Aorta (tissue), 5 donors: ENCODE data around the gene PCBP3. TPM values are rescaled to one million over a fixed set of nuclear protein-coding genes. Genes with fewer than 3 reads are reported as not detected.
A peak's percentile ranks its signal among the peaks of the same experiment; 100 is the strongest.
"Not testable (repeated sequence)": the region's sequence is repeated elsewhere in the genome, so short reads cannot be mapped to it uniquely, and the experiment has no call there.

Experiments used
- ATAC-seq: fragments of 200-7000 bp; cut with Tn5 transposase; one replicate; pipeline ENCODE4 v1.9.1; 2022; ENCODE audit warnings: moderate library complexity; ENCODE audit not compliant: low FRiP score
- DNase-seq, 2 donors: peaks; one replicate each; pipeline ENCODE4 v3.0.0-alpha.2; 2020
- H3K27ac ChIP-seq, 2 donors: one replicate each; pipeline ENCODE4 v1.5.1; 2013; ENCODE audit warnings: low read length in 2 of 2, mild to moderate bottlenecking in 2 of 2, moderate library complexity in 2 of 2, control low read depth in 1 of 2, inconsistent platforms in 1 of 2, low read depth in 1 of 2
- H3K27me3 ChIP-seq, 2 donors: one replicate each; pipeline ENCODE4 v1.6.1; 2013; ENCODE audit warnings: control low read depth in 1 of 2, low read length in 1 of 2, mild to moderate bottlenecking in 1 of 2, moderate library complexity in 1 of 2; ENCODE audit not compliant: insufficient read depth in 2 of 2, control insufficient read depth in 1 of 2
- H3K36me3 ChIP-seq, 2 donors: one replicate each; pipeline ENCODE4 v1.6.1; 2013; ENCODE audit warnings: control low read depth in 1 of 2, low read length in 1 of 2, mild to moderate bottlenecking in 1 of 2; ENCODE audit not compliant: insufficient read depth in 2 of 2, control insufficient read depth in 1 of 2
- H3K4me1 ChIP-seq, 2 donors: one replicate each; pipeline ENCODE4 v1.6.1; 2013; ENCODE audit warnings: low read length in 2 of 2, control low read depth in 1 of 2, mild to moderate bottlenecking in 1 of 2, moderate library complexity in 1 of 2; ENCODE audit not compliant: insufficient read depth in 2 of 2, control insufficient read depth in 1 of 2
- H3K4me3 ChIP-seq, 2 donors: one replicate each; pipeline ENCODE4 v1.5.1; 2013; ENCODE audit warnings: low read length in 2 of 2, control low read depth in 1 of 2, mild to moderate bottlenecking in 1 of 2
- H3K9me3 ChIP-seq: one replicate; pipeline ENCODE4 v1.6.1; 2013; ENCODE audit warnings: mild to moderate bottlenecking, low read length; ENCODE audit not compliant: control insufficient read depth
- WGBS, 2 donors: extraction: QIAGEN DNeasy Blood & Tissue Kit; methylation state at CpG; one replicate each; pipeline ENCODE4 v1.1.7; 2013; 5-methylcytosine and 5-hydroxymethylcytosine counted together
- intact Hi-C, 2 donors: fragments of 100-400 bp; cut with DNase I; formaldehyde crosslinking; loops; one replicate each; pipeline versions ENCODE4 v1.14.2 to v1.15.0; 2022
- polyA plus RNA-seq, 2 donors: library from polyadenylated mRNA; stranded (reverse); fragments of 200-250 nt; gene quantifications; one replicate each; pipeline ENCODE4 v1.2.3, GENCODE V29; 2013
- total RNA-seq, 2 donors: library from RNA; stranded (reverse); fragmentation: NEBNext Ultra II Directional; extraction: Animal tissue kit (Norgen Biotek cat#: 25700); gene quantifications; one replicate each; pipeline ENCODE4 v1.2.1, GENCODE V29; 2021
- donor health status: healthy with polysubstance abuse.
- donor health status: Bipolar disorder and iron deficiency.
- donor health status: DM: no; HTN: no; CAD: no.
- donor health status: DM: no; HTN: no; CAD: no.
- donor health status: DM: yes; HTN: yes; CAD: no.

PCBP3 gene
- total and polyA plus RNA-seq, 4 donors: 3.6 to 15.0 (median 7.0) TPM; not detected in 1

GRCh38 chr21:45949928-45950739 is 306.6 kb downstream of the PCBP3 start:
- intact Hi-C loops: no loop called here
- Histone ChIP-seq H3K27me3 (no peaks in the 10 kb centered on the region), H3K36me3 (no peaks in the 10 kb centered on the region), H3K9me3 (no peaks in the 10 kb centered on the region), H3K4me3 (no peak overlapping the region), H3K27ac (peak overlapping the region; percentile 30 to 77), H3K4me1 (peaks cover 0 to 4% of the 10 kb centered on the region in 2 donors)
- WGBS, 2 donors: 62 to 66% methylated on average over 35 of the region's 35 CpGs
- DNase-seq (no peak), ATAC-seq (peak; percentile 24)

DNA sequence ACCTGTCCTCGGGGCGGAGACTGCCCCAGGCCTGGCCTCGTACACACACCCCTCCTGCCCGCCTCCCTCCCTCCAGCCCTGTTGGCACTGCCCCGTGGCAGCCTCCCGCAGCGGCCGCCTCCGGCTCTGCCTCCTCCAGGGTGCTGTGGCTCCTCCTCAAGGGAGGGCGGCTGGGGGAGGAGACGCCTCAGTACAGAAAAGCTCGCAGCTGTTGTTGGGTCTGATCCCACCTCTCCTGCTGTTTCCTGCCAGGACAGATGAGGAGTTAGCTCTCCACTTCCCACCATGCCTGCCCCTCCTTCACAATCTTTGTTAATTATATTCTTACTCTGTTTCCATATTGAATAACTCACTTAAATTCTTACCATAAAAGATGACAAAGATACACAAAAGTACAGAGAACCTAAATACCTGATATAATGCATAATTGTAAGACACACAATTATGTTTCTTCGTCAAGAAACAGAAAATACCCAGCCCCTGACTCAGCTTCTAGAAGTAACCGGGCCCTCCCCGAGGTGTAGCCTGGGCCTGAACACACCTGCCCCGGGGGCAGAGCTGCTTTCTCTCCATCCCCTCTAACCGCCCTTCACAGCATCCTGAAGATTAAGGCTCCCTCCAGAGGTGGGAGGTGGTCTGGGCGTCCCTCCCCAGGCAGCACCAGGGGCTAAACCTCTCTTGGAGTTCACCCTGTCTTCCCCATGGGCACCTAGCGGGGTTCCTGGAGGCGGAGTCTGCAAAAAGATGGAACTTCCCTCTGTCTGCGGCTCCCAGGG is 307.4 kb downstream of the PCBP3 start:
- no peaks in the 10 kb centered on the region for H3K27me3 ChIP-seq
- ATAC-seq: peak; percentile 71
- peak overlapping the region in 1 of 2 donors; percentile 69 for H3K27ac ChIP-seq
- peak; percentile 90 for DNase-seq
- 24 to 28% methylated on average over 20 to 21 of the region's 21 CpGs for WGBS, 2 donors
- no peak overlapping the region for H3K4me3 ChIP-seq
- H3K9me3 ChIP-seq: no peaks in the 10 kb centered on the region
- H3K36me3 ChIP-seq: no peaks in the 10 kb centered on the region
- intact Hi-C loops: no loop called here
- peaks cover 0 to 4% of the 10 kb centered on the region in 2 donors for H3K4me1 ChIP-seq

DNA sequence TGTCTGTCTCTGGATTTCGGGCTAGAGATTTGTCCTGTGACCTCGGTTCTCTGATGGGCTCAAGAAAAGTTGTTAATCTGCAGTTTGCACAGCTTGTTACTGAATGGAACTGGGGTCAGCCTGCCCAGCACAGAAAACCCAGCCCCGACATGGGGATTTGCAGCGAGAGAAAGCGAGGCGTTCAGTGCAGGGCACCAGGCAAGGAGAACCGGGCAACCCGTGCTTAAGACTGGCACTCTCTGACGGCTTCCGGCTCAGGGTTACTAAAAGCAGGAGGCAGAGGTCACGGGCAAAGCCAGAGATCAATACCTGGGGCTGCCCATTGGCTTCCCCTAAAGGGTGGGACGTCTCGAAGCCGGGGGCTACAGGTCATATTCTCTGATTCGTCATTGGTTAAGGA is 308.2 kb downstream of the PCBP3 start:
- DNase-seq: no peak
- ATAC-seq: no peak
- peak overlapping the region in 1 of 2 donors; percentile 69 for H3K27ac ChIP-seq
- H3K27me3 ChIP-seq: no peaks in the 10 kb centered on the region
- WGBS, 2 donors: 85 to 90% methylated on average over 15 of the region's 15 CpGs
- intact Hi-C loops: no loop called here
- no peaks in the 10 kb centered on the region for H3K9me3 ChIP-seq
- no peaks in the 10 kb centered on the region for H3K36me3 ChIP-seq
- peaks cover 0 to 4% of the 10 kb centered on the region in 2 donors for H3K4me1 ChIP-seq
- H3K4me3 ChIP-seq: no peak overlapping the region

DNA sequence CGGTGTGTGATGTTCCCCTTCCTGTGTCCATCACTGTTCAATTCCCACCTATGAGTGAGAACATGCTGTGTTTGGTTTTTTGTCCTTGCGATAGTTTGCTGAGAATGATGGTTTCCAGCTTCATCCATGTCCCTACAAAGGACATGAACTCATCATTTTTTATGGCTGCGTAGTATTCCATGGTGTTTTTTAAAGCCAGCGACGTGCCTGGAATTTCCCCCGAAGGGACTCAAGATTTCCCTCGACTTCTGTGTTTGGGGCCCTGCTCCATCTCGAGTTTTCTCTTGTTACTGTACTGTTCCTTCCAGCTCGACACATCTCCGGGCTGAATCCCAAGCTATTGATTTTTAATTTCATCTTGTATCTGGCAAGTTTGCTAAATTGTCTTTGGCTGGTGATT is 309.0 kb downstream of the PCBP3 start:
- H3K4me1 ChIP-seq, H3K4me3 ChIP-seq, H3K27me3 ChIP-seq, H3K36me3 ChIP-seq, intact Hi-C loops, ATAC-seq, DNase-seq, H3K9me3 ChIP-seq: not testable (repeated sequence)
- peak overlapping the region; percentile 94 to 100 for H3K27ac ChIP-seq
- 73% methylated on average over 10 of the region's 10 CpGs for WGBS, 2 donors

DNA sequence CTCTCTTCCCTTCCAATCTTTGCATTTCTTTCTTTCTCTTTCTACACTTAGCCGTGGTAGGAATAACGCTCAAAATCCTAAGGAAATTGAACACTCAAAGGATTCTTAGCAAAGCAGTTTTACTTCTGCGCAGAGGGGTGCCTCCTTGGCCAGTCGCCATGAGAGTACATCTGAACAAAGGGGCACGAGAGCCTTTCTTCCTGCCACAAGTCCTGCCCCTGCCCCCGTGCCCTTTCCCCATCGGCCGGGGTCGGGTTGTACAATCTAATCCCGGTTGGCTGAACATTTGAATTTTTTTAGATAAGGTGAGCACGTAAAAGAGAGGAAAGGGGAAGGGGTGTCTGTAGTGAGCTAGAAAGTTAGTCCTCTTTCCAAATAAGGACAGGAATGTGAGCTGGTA is 309.4 kb downstream of the PCBP3 start:
- ATAC-seq (no peak), DNase-seq (no peak)
- no peak overlapping the region for H3K4me3 ChIP-seq
- H3K9me3 ChIP-seq: no peaks in the 10 kb centered on the region
- H3K36me3 ChIP-seq: no peaks in the 10 kb centered on the region
- intact Hi-C loops: no loop called here
- no peaks in the 10 kb centered on the region for H3K27me3 ChIP-seq
- peak overlapping the region; percentile 94 to 100 for H3K27ac ChIP-seq
- H3K4me1 ChIP-seq: peaks cover 0 to 4% of the 10 kb centered on the region in 2 donors
- WGBS, 2 donors: 14 to 20% methylated on average over 11 of the region's 11 CpGs

- intact Hi-C loops: no loop called here
- Histone ChIP-seq H3K27ac (peak overlapping the region; percentile 97 to 100), H3K36me3 (no peaks in the 10 kb centered on the region), H3K4me3 (no peak overlapping the region), H3K4me1 (peaks cover 0 to 4% of the 10 kb centered on the region in 2 donors), H3K27me3 (no peaks in the 10 kb centered on the region), H3K9me3 (no peaks in the 10 kb centered on the region)
- no peak for ATAC-seq
- WGBS, 2 donors: 5 to 6% methylated on average over 12 of the region's 12 CpGs
- peak in 1 of 2 donors; percentile 72 for DNase-seq
These were observed 310.7 kb downstream of the PCBP3 start for GRCh38 chr21:45954261-45954660.

- ATAC-seq (no peak), DNase-seq (no peak)
- Histone ChIP-seq H3K4me1 (peaks cover 0 to 4% of the 10 kb centered on the region in 2 donors), H3K27ac (peak overlapping the region; percentile 23 to 100), H3K4me3 (no peak overlapping the region), H3K36me3 (no peaks in the 10 kb centered on the region), H3K27me3 (no peaks in the 10 kb centered on the region), H3K9me3 (no peaks in the 10 kb centered on the region)
- intact Hi-C loops: no loop called here
- 96% methylated on average over 6 of the region's 6 CpGs for WGBS, 2 donors
These were observed 311.4 kb downstream of the PCBP3 start for GRCh38 chr21:45954921-45955320.

- peaks cover 0 to 4% of the 10 kb centered on the region in 2 donors for H3K4me1 ChIP-seq
- H3K27me3 ChIP-seq: no peaks in the 10 kb centered on the region
- H3K9me3 ChIP-seq: no peaks in the 10 kb centered on the region
- H3K36me3 ChIP-seq: no peaks in the 10 kb centered on the region
- DNase-seq: no peak
- peak overlapping the region; percentile 79 to 94 for H3K27ac ChIP-seq
- no peak overlapping the region for H3K4me3 ChIP-seq
- ATAC-seq: no peak
- WGBS, 2 donors: 59 to 60% methylated on average over 4 of the region's 4 CpGs
- intact Hi-C loops: no loop called here
These were observed 314.0 kb downstream of the PCBP3 start for GRCh38 chr21:45957551-45957950.
